Measurements from ENCODE around the gene ZMYND11. TPM values are rescaled to one million over a fixed set of nuclear protein-coding genes. Genes with fewer than 3 reads are reported as not detected.

Gene ZMYND11
- total and polyA plus RNA-seq, 2 of the 8 experiments (the other 6 are each of a cell fraction or from before 2014, with no cell fraction given): 7.5 to 26.6 TPM

GRCh38 chr10:301536-301935 is 166.3 kb downstream of the ZMYND11 start:
- H3K79me2 ChIP-seq (ENCODE audit: control insufficient read depth in 1 of 2, insufficient read depth in 2 of 2, low read length in 2 of 2): no peaks in the 10 kb centered on the region
- H3K56ac ChIP-seq (replicated peaks; ENCODE audit: insufficient read length, low read depth, low read length): no peak overlapping the region
- H4K20me1 ChIP-seq (replicated peaks in 1 of 2; ENCODE audit: control insufficient read depth in 1 of 2, insufficient read depth in 2 of 2, low read length in 2 of 2): peaks cover 0 to 7% of the 10 kb centered on the region in 2 experiments
- H3K4me2 ChIP-seq (ENCODE audit: insufficient read depth in 1 of 2, low read depth in 2 of 2, low read length in 2 of 2): no peak overlapping the region
- 95% methylated on average over 9 of the region's 9 CpGs; no CpG with 5 or more reads in 1 of the 2 experiments for WGBS, 2 experiments (ENCODE audit: extremely low coverage in 1 of 2, insufficient coverage in 1 of 2, insufficient read length in 1 of 2, insufficient replicate concordance in 2 of 2, low coverage in 1 of 2, low lambda C conversion rate in 2 of 2, missing lambda C conversion rate in 1 of 2)
- no peak overlapping the region for H2BK5ac ChIP-seq (ENCODE audit: low read depth, low read length)
- H2BK15ac ChIP-seq (ENCODE audit: low read length): no peak overlapping the region
- H3K27ac ChIP-seq (ENCODE audit: low read depth, low read length): no peak overlapping the region
- H3K4ac ChIP-seq (replicated peaks; ENCODE audit: insufficient read length, low read depth, low read length): no peak overlapping the region
- ChIA-PET CTCF (ENCODE audit: partially characterized antibody) (no interaction called here), POLR2A (ENCODE audit: partially characterized antibody) (no interaction called here)
- H3K18ac ChIP-seq (ENCODE audit: extremely low read depth, low read length): no peak overlapping the region
- no peak overlapping the region for H4K5ac ChIP-seq (ENCODE audit: insufficient read length, low read depth, low read length)
- H2AFZ ChIP-seq (ENCODE audit: low read length): no peak overlapping the region
- no peak overlapping the region for H3K14ac ChIP-seq (ENCODE audit: insufficient read length)
- H3K4me1 ChIP-seq (replicated peaks in 1 of 4; ENCODE audit: control insufficient read depth in 3 of 4, insufficient read depth in 4 of 4, low read length in 3 of 4): peaks cover 0 to 4% (median 0%) of the 10 kb centered on the region in 4 experiments; a peak in 4 of 7 replicates
- TF ChIP-seq CHD1 (IDR thresholded peaks at IDR 0.05; ENCODE audit: low read depth, low read length): no peak
- no peak overlapping the region for H3K9ac ChIP-seq (replicated peaks in 1 of 4; ENCODE audit: extremely low read depth in 1 of 4, low read depth in 3 of 4, low read length in 3 of 4)
- no peak overlapping the region for H2AK5ac ChIP-seq (ENCODE audit: low read depth, low read length)
- FAIRE-seq: no peak
- no peaks in the 10 kb centered on the region; the same call in 1 of the 2 replicates for H3K79me1 ChIP-seq (ENCODE audit: low read depth, low read length)
- DNase-seq (ENCODE audit: low read depth in 1 of 2, low spot score in 2 of 2): no peak
- H3K4me3 ChIP-seq (ENCODE audit: extremely low read depth in 1 of 4, insufficient read depth in 2 of 4, low read depth in 3 of 4, low read length in 4 of 4): no peak overlapping the region
- no peaks in the 10 kb centered on the region; a peak in 1 of 8 replicates for H3K36me3 ChIP-seq (ENCODE audit: control insufficient read depth in 2 of 4, insufficient read depth in 4 of 4, low read length in 3 of 4)
- no peak overlapping the region for H3K23ac ChIP-seq (ENCODE audit: insufficient read length)
- H4K8ac ChIP-seq (ENCODE audit: extremely low read depth, insufficient read depth, low read length): no peak overlapping the region
- no peak overlapping the region for H2BK20ac ChIP-seq (ENCODE audit: low read length)
- no peaks in the 10 kb centered on the region for H3K27me3 ChIP-seq (replicated peaks in 1 of 4; ENCODE audit: control insufficient read depth in 3 of 4, extremely low read depth in 1 of 4, insufficient read depth in 3 of 4, low read length in 3 of 4)
- H2BK120ac ChIP-seq (replicated peaks; ENCODE audit: low read depth, low read length): no peak overlapping the region
- H4K91ac ChIP-seq (replicated peaks; ENCODE audit: insufficient read length, low read length): no peak overlapping the region
- no peaks in the 10 kb centered on the region for H3K9me3 ChIP-seq (ENCODE audit: insufficient read depth in 2 of 2, low read depth in 1 of 2, low read length in 1 of 2)
- H2BK12ac ChIP-seq (ENCODE audit: low read depth, low read length): no peak overlapping the region
- peaks cover 4% of the 10 kb centered on the region; the same call in 1 of the 2 replicates for H3K23me2 ChIP-seq (ENCODE audit: low read depth, low read length)

Small RNAs within 50 kb of the gene (small RNA-seq; reads per million reads assigned to genes)
- gene RNA5SP297 (ENCODE audit: insufficient read depth): 0.51 reads per million
- 1.0 reads per million for gene RNA5SP298 (ENCODE audit: insufficient read depth)

Other genes starting within 250 kb of the ZMYND11 start
- gene TUBB8, start 86.2 kb upstream of the ZMYND11 start, total RNA-seq (2021; fragmentation: NEBNext Ultra II Directional; extraction: Animal tissue kit (Norgen Biotek cat#: 25700)): 1.4 and 1.5 TPM in 2 replicates
- 1.4 and 3.0 TPM in 2 replicates for gene TUBB8, start 86.2 kb upstream of the ZMYND11 start, polyA plus RNA-seq (2011; rRNA removed)